ENCODE results near the gene MTMR12.

GRCh38 chr5:32275396-32275741 is 37.4 kb downstream of the MTMR12 start:
- TF ChIP-seq POLR2A (IDR thresholded peaks at IDR 0.05), result no peak
- no peak for TF ChIP-seq CTCF (IDR thresholded peaks at IDR 0.05)
- no peak for TF ChIP-seq POLR2AphosphoS5 (IDR thresholded peaks at IDR 0.05)

Measured in prostate gland (tissue), 2 donors.